Hematopoietic multipotent progenitor cell treated with erythropoietin and hydrocortisone succinate and interleukin-3 and kit ligand, for 8 days (in vitro differentiated cells): ENCODE results near the gene SPOCK1.
"Not testable (repeated sequence)": the region's sequence is repeated elsewhere in the genome, so short reads cannot be mapped to it uniquely, and the experiment has no call there.

ENCODE experiments used
- DNase-seq: peaks from one replicate; pipeline ENCODE4 v3.0.0-alpha.2; 2015

Gene SPOCK1

DNA sequence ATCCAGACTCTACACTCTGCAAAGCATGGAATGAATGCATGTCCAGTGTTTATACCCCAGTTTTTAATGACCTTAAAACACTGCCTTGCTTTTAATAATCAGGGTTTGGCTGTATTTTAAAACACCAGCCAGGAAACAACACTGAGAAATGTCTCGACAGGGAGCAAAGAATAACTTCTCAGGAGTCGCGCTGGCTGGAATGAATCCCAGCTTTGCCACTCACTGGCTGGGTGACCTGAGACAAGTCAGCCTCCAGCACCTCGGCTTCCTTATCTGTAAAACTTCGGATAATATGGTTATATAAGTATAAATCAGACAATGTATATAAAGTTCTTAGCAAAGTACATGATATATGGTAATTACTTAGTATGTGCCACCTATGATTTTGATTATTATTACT lies 505.0 kb downstream of the SPOCK1 start:
- DNase-seq: no peak

GRCh38 chr5:136992796-136993489 lies 506.2 kb downstream of the SPOCK1 start:
- no peak for DNase-seq

GRCh38 chr5:136985785-136986475 lies 513.2 kb downstream of the SPOCK1 start:
- no peak for DNase-seq

DNA sequence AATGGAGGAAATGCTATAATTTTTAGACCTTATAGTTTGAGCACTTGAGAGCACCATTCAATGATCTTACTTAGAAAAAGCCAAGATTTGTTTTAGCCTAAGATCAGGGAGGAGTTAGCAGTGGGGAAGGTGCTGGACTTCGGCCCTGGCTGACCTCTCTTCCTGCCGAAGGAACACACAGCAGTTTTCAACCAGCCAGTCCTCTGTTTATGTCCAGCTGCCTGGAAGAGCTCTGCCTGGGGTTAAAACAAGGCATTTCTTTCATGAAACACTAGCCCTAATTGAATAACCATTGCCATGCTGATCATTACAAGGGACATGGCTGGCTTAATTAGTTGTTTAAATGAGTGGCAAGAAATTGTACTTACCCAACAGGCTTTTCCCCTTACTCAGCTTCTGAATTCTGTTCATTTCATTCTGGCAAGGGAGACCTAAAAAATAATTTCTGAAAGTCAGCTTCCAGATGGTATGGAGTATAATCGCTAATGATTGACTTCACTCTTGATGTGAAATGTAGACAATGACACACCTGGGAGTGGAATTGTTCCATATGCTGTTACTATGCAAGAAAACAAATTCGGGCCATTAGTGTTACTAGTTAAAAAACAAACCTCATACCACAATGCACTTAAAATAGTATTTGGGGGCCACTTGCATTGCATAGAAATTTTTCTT lies 514.2 kb downstream of the SPOCK1 start:
- no peak for DNase-seq

DNA sequence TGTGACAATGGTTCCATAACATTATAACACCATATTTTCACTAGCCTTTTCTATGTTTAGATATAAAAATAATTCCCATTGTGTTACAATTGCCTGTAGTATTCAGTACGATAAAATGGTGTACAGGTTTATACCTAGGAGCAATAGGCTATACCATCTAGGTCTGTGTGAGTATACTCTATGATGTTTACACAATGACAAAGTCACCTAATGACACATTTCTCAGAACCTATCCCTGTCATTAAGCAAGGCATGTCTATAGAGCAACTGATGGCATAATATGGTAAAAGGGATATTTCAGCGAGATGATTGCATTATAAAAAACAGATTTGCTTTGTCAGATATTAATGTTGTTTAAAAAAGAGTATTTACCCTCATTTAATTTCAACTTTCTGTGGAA lies 517.2 kb downstream of the SPOCK1 start:
- no peak for DNase-seq

DNA sequence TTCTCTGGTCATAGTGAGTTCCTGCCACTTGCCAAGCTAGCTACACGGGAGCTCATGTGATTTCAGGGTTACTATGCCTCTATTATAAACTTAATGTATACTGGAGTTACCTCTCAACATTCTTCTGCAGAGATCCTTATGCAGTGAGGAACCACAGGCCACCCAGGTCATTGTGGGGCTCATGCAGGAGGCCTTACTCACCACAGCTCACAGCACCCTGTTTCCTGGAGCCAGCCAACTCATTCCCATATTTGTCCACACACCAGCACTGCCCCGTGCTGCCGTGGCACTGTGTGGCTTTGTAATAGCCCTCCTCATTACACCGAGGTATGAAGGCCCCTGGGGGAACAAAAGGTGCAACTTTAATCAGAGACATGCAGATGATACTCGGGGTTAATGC lies 520.0 kb downstream of the SPOCK1 start:
- no peak for DNase-seq

GRCh38 chr5:136963504-136963903 lies 535.6 kb downstream of the SPOCK1 start:
- no peak for DNase-seq

DNA sequence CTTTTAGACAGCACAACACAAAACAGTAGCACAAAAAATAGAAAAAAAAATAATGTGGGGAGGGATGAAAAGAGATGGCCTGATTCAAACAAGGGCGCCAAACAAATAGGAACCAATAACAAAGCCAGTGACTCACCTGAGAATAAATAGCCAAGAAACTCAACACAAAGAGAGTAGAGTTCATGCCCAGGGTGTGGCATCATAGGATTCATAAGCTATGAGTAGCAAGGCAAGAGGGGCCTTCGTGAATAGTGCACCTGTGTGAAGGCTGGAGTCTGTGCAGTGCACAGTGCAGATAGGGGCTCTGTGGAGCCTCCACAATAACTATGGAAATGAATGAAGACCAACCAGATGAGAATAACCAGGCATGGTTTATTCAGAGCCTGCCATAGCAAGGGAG lies 541.7 kb downstream of the SPOCK1 start:
- no peak for DNase-seq

- DNase-seq: not testable (repeated sequence)
Observed at GRCh38 chr5:136954142-136954541, 545.0 kb downstream of the SPOCK1 start.

DNA sequence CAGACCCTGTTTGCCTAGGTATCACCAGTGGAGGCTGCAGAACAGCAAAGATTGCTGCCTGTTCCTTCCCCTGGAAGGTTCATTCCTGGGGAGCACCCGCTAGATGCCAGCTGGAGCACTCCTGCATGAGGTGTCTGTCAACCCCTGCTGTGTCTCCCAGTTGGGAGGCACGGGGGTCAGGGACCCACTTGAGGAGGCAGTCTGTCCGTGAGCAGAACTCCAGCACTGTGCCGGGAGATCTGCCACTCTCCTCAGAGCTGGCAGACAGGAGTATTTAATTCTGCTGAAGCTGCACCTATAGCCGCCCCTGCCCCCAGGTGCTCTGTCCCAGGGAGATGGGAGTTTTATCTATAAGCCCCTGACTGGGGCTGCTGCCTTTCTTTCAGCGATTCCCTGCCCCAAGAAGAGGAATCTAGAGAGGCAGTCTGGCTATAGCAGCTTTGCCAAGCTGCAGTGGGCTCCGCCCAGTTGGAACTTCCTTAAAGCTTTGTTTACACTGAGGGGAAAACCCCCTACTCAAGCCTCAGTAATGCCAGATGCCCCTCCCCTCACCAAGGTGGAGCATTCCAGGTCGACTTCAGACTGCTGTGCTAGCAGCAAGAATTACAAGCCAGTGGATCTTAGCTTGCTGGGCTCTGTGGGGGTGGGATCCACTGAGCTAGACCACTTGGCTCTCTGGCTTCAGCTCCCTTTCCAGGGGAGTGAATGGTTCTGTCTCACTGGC lies 545.6 kb downstream of the SPOCK1 start:
- not testable (repeated sequence) for DNase-seq

GRCh38 chr5:136927571-136927970 lies 571.6 kb downstream of the SPOCK1 start:
- DNase-seq: no peak

GRCh38 chr5:136926073-136926472 lies 573.1 kb downstream of the SPOCK1 start:
- no peak for DNase-seq
